AG04449 (cell line): ENCODE results near the gene CHST11.

Source experiments
- CTCF ChIA-PET: fragments of 350-600 bp; formaldehyde crosslinking; extraction: SDS; loops from one replicate; lab custom pipeline; 2021; ENCODE audit warnings: antibody characterized with exemption; lab: Yijun Ruan, JAX
- POLR2A ChIA-PET: fragments of 400-600, 350-600 bp; formaldehyde crosslinking; extraction: SDS; loops from one replicate; lab custom pipeline; 2020; ENCODE audit warnings: antibody characterized with exemption, inconsistent platforms; lab: Yijun Ruan, JAX
- DNase-seq: peaks from one replicate; pipeline ENCODE4 v3.0.0-alpha.2; 2010; ENCODE audit warnings: low read depth, low spot score
- H3K4me3 ChIP-seq: 2 replicates; pipeline ENCODE4 v1.5.1; 2011; ENCODE audit warnings: low read depth, mild to moderate bottlenecking, control low read depth, low read length
- TF ChIP-seq, protein P1 (sequence below): IDR thresholded peaks from one replicate; pipeline ENCODE4 v1.5.1; 2011; ENCODE audit warnings: mild to moderate bottlenecking, moderate library complexity, low read length, control low read depth, inconsistent platforms; ENCODE audit not compliant: insufficient read depth; ENCODE audit errors: missing control alignments

CHST11 gene

DNA sequence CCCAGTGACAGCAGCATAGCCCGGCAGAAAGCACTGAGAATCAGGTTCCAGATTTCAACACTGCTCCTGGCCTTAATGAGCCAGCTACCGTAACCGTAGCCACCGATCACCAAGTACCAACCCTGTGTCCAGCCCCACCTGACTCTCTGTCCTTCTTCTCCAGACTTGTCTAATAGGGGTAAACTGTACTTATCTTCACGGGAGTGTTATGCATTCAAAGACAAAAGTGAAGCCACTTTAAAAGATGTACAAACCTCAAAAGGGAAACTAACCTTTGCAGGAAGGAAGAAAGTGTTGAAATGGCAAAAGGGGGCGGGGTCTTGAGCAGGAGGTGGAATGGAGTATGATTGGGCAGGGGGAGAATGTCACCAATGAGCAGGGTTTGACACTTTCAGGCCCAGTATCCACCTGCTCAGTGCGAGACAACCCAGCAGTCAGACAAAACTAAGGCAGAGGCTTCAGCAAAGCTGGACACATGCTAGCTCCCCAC, 226.1 kb downstream of the CHST11 start:
- POLR2A ChIA-PET: no interaction called here
- CTCF ChIA-PET: interaction anchor here (1.4 to 3.2 kb wide), 2 partner anchors 195 to 301 kb away, joined by 3 to 11 read pairs; no protein-coding TSS in a partner anchor
- no peak overlapping the region for H3K4me3 ChIP-seq
- TF ChIP-seq, protein P1, sequence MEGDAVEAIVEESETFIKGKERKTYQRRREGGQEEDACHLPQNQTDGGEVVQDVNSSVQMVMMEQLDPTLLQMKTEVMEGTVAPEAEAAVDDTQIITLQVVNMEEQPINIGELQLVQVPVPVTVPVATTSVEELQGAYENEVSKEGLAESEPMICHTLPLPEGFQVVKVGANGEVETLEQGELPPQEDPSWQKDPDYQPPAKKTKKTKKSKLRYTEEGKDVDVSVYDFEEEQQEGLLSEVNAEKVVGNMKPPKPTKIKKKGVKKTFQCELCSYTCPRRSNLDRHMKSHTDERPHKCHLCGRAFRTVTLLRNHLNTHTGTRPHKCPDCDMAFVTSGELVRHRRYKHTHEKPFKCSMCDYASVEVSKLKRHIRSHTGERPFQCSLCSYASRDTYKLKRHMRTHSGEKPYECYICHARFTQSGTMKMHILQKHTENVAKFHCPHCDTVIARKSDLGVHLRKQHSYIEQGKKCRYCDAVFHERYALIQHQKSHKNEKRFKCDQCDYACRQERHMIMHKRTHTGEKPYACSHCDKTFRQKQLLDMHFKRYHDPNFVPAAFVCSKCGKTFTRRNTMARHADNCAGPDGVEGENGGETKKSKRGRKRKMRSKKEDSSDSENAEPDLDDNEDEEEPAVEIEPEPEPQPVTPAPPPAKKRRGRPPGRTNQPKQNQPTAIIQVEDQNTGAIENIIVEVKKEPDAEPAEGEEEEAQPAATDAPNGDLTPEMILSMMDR: no peak
- no peak for DNase-seq

DNA sequence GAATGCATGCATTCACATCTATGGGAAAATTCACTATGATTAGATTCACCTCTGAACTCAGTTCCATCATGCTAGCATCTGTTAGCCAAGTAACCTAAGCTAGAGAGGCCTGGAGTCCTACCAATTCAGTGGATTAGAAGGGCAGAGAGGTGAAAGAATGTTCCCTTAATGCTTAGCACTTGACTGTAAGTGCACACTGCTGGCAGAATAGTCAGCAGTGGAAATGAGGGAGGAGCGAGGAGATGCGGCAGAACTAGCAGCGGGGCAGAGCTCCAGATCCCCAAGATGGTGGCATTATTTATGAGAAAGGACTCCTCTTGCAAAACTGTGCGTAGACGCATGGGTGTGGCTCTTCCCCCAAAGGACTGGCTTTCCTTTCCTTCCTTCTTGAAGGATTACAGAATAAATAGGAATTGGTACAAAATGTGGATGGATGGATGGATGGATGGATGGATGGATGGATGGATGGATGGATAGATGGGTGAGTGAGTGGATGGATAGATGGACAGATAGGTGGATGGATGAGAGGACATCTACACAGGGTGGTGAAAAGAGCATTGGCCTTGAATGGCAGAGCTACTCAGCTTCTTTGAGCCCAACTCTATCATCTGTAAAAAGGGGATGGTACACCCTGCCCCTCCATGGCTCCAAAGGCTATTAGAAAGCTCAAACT, 227.2 kb downstream of the CHST11 start:
- POLR2A ChIA-PET: no interaction called here
- no peak for DNase-seq
- CTCF ChIA-PET: interaction anchor here (1.2 to 3.2 kb wide), 4 partner anchors 10 to 302 kb away, joined by 3 to 11 read pairs (median 4); no protein-coding TSS in a partner anchor
- TF ChIP-seq, protein P1: no peak
- no peak overlapping the region for H3K4me3 ChIP-seq

DNA sequence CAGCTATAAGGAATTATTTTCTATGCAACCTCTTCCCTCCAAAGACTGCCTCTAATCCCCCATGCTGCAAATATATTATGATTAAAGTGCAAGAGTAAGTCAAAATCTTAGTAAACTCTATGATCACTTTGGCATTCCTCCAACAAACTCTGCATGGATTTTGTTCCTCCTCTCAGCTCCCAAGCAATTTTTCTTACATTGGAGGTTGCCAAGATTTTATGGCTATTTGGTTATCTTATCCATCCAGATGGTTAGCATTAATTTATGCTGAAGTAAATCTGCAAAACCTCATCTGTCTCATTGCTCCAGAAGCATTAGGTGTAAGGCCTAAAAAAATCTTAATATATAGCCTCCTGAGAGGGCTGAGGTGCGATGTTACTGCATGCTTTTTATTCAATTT, 228.1 kb downstream of the CHST11 start:
- no peak overlapping the region for H3K4me3 ChIP-seq
- TF ChIP-seq, protein P1: no peak
- CTCF ChIA-PET: interaction anchor here (1.2 to 3.2 kb wide), 4 partner anchors 10 to 303 kb away, joined by 3 to 11 read pairs (median 4); no protein-coding TSS in a partner anchor
- POLR2A ChIA-PET: no interaction called here
- DNase-seq: peak; percentile 47

DNA sequence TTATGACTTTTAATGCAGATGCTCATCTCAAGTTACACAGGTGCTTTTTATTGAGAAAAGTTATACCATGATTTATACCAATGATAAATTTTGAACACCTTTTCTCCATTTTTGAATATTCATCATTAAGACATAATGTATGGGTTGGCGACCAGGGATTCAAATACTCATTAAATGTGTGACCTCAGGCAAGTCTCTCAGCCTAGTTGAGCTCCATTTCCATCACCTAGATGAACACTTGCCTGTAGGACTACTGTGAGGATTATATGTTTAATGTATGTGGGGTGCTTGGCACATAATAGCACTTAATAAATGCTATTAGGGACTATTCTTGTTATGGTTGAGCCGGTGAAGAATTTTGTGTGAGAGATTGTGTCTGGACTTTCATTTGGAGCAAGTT, 228.6 kb downstream of the CHST11 start:
- no peak overlapping the region for H3K4me3 ChIP-seq
- DNase-seq: no peak
- ChIA-PET POLR2A (no interaction called here), CTCF (interaction anchor here (0.8 to 1.5 kb wide), 4 partner anchors 9 to 304 kb away, joined by 3 to 4 read pairs (median 4); no protein-coding TSS in a partner anchor)
- TF ChIP-seq, protein P1: no peak

DNA sequence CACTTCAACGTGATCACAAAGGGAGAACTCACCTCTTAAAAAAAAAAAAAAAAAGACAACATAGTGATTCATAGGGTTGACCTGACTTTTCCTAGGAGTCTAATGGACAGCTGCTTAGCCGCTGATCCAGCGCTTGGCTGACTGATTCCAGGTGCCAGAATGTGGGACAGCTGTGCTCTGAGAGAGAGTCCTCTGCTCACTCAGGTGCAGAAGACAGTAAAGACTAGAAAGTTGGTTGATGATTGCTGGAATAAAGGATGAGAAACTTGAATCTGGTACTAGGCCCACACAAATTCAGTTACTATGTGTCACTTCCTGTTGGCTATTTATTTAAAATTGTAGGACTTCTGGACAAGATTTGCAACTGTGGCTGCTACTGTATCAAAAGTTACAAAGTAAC, 229.4 kb downstream of the CHST11 start:
- ChIA-PET POLR2A (no interaction called here), CTCF (interaction anchor here (0.8 to 1.7 kb wide), 2 partner anchors 305 kb away, joined by 3 to 5 read pairs; no protein-coding TSS in a partner anchor)
- TF ChIP-seq, protein P1: no peak
- H3K4me3 ChIP-seq: no peak overlapping the region
- no peak for DNase-seq
